Neural progenitor cell (in vitro differentiated cells): Measurements from ENCODE around the gene NCDN. TPM values are rescaled to one million over a fixed set of nuclear protein-coding genes. Genes with fewer than 3 reads are reported as not detected.
A peak's percentile ranks its signal among the peaks of the same experiment; 100 is the strongest.

ENCODE experiments used
- DNase-seq: peaks from one replicate; pipeline ENCODE4 v3.0.0-alpha.2; 2016; ENCODE audit warnings: low spot score
- H2AFZ ChIP-seq: fragments of 200-600 bp; sonication (generic); replicated peaks from 2 replicates; pipeline ENCODE4 v1.6.1; 2016; ENCODE audit warnings: antibody characterized with exemption
- H3F3A ChIP-seq: fragments of 200-600 bp; sonication (generic); 2 replicates; pipeline ENCODE4 v1.6.1; 2016; ENCODE audit warnings: antibody characterized with exemption, low read depth
- H3K27ac ChIP-seq: fragments of 200-600 bp; sonication (generic); 2 replicates; pipeline ENCODE4 v1.5.1; 2016; ENCODE audit warnings: mild to moderate bottlenecking
- H3K27me3 ChIP-seq: fragments of 200-600 bp; sonication (generic); 2 replicates; pipeline ENCODE4 v1.6.1; 2016; ENCODE audit warnings: mild to moderate bottlenecking, moderate library complexity
- H3K36me3 ChIP-seq: fragments of 200-600 bp; sonication (generic); 2 replicates; pipeline ENCODE4 v1.5.1; 2016
- H3K4me1 ChIP-seq: fragments of 200-600 bp; sonication (generic); 2 replicates; pipeline ENCODE4 v1.6.1; 2016; ENCODE audit warnings: mixed run types
- H3K4me2 ChIP-seq: fragments of 200-600 bp; sonication (generic); 2 replicates; pipeline ENCODE4 v1.6.1; 2016
- H3K4me3 ChIP-seq: fragments of 200-600 bp; sonication (generic); 2 replicates; pipeline ENCODE4 v1.5.1; 2016
- H3K79me2 ChIP-seq: fragments of 200-600 bp; sonication (generic); 2 replicates; pipeline ENCODE4 v1.6.1; 2016; ENCODE audit warnings: low read depth
- H3K9ac ChIP-seq: fragments of 200-600 bp; sonication (generic); 2 replicates; pipeline ENCODE4 v1.6.1; 2016
- H3K9me3 ChIP-seq: fragments of 200-600 bp; sonication (generic); 2 replicates; pipeline ENCODE4 v1.5.1; 2016; ENCODE audit warnings: low read depth
- H4K20me1 ChIP-seq: fragments of 200-600 bp; sonication (generic); 2 replicates; pipeline ENCODE4 v1.6.1; 2016; ENCODE audit warnings: low read depth
- H3K27ac Mint-ChIP-seq: 3 replicates; pipeline ENCODE4 v1.8.0; 2021; ENCODE audit warnings: mixed read lengths
- H3K27me3 Mint-ChIP-seq: 2 replicates; pipeline ENCODE4 v1.8.0; 2022; ENCODE audit warnings: low read depth, mild to moderate bottlenecking, inconsistent platforms, moderate library complexity, mixed read lengths; ENCODE audit not compliant: insufficient read depth
- H3K36me3 Mint-ChIP-seq: 3 replicates; pipeline ENCODE4 v1.8.0; 2021; ENCODE audit warnings: mixed read lengths
- H3K4me1 Mint-ChIP-seq: 3 replicates; pipeline ENCODE4 v1.8.0; 2021; ENCODE audit warnings: mixed read lengths
- H3K4me3 Mint-ChIP-seq: 3 replicates; pipeline ENCODE4 v1.8.0; 2021; ENCODE audit warnings: mild to moderate bottlenecking, moderate library complexity, mixed read lengths
- H3K9me3 Mint-ChIP-seq: 3 replicates; pipeline ENCODE4 v1.8.0; 2020; ENCODE audit warnings: mixed read lengths
- CTCF ChIP-seq: fragments of 200-600 bp; sonication (generic); IDR thresholded peaks from 2 replicates; pipeline ENCODE4 v1.5.1; 2017; ENCODE audit warnings: antibody characterized with exemption, mild to moderate bottlenecking
- EZH2 ChIP-seq: fragments of 200-600 bp; sonication (generic); IDR thresholded peaks from 2 replicates; pipeline ENCODE4 v1.6.1; 2017; ENCODE audit warnings: antibody characterized with exemption, mild to moderate bottlenecking, moderate library complexity
- EZH2phosphoT487 ChIP-seq: fragments of 200-600 bp; sonication (generic); IDR thresholded peaks from 2 replicates; pipeline ENCODE4 v1.6.1; 2017; ENCODE audit warnings: antibody characterized with exemption
- total RNA-seq: library from RNA; depleted of rRNA; stranded (reverse); fragments of >200 nt; gene quantifications from 2 replicates; pipeline ENCODE4 v1.2.3, GENCODE V29; 2015; ENCODE audit warnings: low replicate concordance

NCDN gene
- total RNA-seq, 1 donor from 2014 or later: 5.8 TPM

DNA sequence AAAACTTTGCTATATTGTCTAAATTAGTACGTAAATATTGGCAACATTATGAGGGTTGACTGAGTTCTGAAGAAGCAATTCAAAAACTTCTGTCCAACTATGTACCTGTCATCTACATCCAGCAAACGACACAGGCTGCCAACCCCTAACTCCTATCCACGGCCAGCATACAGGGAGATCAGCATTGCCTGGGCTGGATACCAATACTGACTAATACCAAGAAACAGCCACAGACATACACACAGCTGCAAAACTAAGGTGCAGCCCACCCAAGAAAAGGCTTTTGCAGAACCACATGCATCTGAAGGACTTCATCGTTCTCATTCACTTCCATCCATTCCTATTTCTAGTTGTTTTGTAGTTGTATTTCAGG lies 2.4 kb upstream of the NCDN start:
- TF ChIP-seq EZH2: no peak
- no peak for TF ChIP-seq EZH2phosphoT487
- TF ChIP-seq CTCF: no peak
- H3K4me1 ChIP-seq: peaks cover 26% of the 10 kb centered on the region
- H3K27ac Mint-ChIP-seq: no peak overlapping the region
- H3K4me2 ChIP-seq: peak overlapping the region; percentile 98
- no peak overlapping the region for H2AFZ ChIP-seq
- no peak for DNase-seq
- peak overlapping the region; percentile 4 for H3K9ac ChIP-seq
- no peaks in the 10 kb centered on the region for H3K9me3 Mint-ChIP-seq
- H3K27me3 Mint-ChIP-seq: peaks cover 3% of the 10 kb centered on the region
- H3K9me3 ChIP-seq: no peaks in the 10 kb centered on the region
- peaks cover 48% of the 10 kb centered on the region for H4K20me1 ChIP-seq
- H3K36me3 ChIP-seq: peaks cover 8% of the 10 kb centered on the region
- H3F3A ChIP-seq: peaks cover 32% of the 10 kb centered on the region
- peaks cover 60% of the 10 kb centered on the region for H3K79me2 ChIP-seq
- no peaks in the 10 kb centered on the region for H3K27me3 ChIP-seq
- H3K36me3 Mint-ChIP-seq: peaks cover 16% of the 10 kb centered on the region
- H3K27ac ChIP-seq: no peak overlapping the region
- peak overlapping the region; percentile 11 for H3K4me3 Mint-ChIP-seq
- H3K4me3 ChIP-seq: peak overlapping the region; percentile 97
- peaks cover 33% of the 10 kb centered on the region for H3K4me1 Mint-ChIP-seq

GRCh38 chr1:35555601-35556477 lies 1.8 kb upstream of the NCDN start:
- Mint-ChIP-seq H3K27ac (no peak overlapping the region), H3K4me1 (peaks cover 33% of the 10 kb centered on the region), H3K4me3 (peak overlapping the region; percentile 98), H3K27me3 (peaks cover 3% of the 10 kb centered on the region), H3K36me3 (peaks cover 16% of the 10 kb centered on the region), H3K9me3 (no peaks in the 10 kb centered on the region)
- Histone ChIP-seq H3K27me3 (no peaks in the 10 kb centered on the region), H3K9ac (peak overlapping the region; percentile 83), H2AFZ (no peak overlapping the region), H3K36me3 (peaks cover 4% of the 10 kb centered on the region), H4K20me1 (peaks cover 45% of the 10 kb centered on the region), H3K4me2 (peak overlapping the region; percentile 98), H3K9me3 (no peaks in the 10 kb centered on the region), H3K79me2 (peaks cover 57% of the 10 kb centered on the region), H3K27ac (no peak overlapping the region), H3K4me1 (peaks cover 26% of the 10 kb centered on the region), H3F3A (peaks cover 30% of the 10 kb centered on the region), H3K4me3 (peak overlapping the region; percentile 97)
- TF ChIP-seq EZH2: no peak
- no peak for TF ChIP-seq EZH2phosphoT487
- no peak for TF ChIP-seq CTCF
- DNase-seq: no peak

DNA sequence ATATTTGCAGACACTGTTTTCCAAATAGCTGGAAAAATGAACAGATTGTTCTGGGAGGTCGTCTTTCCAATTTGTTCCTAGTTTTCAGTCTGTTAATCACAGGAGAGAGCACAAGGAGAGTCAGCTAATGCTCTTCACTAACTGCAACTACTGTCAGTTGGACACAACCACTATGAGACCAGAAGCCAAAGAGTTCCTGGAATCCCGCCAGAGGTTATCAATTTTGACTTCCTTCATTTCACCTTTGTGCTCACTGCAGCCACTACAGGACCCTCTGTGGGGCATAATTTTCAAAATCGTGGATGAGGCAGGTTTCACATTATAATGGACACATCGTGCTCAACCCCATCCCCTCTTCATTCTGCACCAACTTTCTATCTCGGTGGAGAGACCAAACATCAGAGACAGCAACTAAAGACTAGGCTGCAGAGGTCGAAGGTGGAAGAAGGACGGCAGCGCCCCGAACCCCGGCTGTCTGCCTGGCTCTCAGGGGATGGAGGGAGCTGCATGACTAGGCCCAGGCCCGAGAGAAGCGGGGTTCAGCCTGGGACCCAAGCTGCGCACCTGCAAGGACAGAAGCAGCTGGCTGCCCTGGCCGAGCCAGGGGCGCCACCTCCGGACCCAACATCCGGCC lies 998 bp upstream of the NCDN start:
- Histone ChIP-seq H3K9ac (peak overlapping the region; percentile 83), H4K20me1 (peaks cover 45% of the 10 kb centered on the region), H3F3A (peaks cover 30% of the 10 kb centered on the region), H3K27me3 (no peaks in the 10 kb centered on the region), H3K4me1 (peaks cover 26% of the 10 kb centered on the region), H2AFZ (peak overlapping the region; percentile 97), H3K79me2 (peaks cover 49% of the 10 kb centered on the region), H3K9me3 (no peaks in the 10 kb centered on the region), H3K4me2 (peak overlapping the region; percentile 98), H3K27ac (no peak overlapping the region), H3K4me3 (peak overlapping the region; percentile 97), H3K36me3 (no peaks in the 10 kb centered on the region)
- Mint-ChIP-seq H3K9me3 (no peaks in the 10 kb centered on the region), H3K4me3 (peak overlapping the region; percentile 98), H3K36me3 (peaks cover 15% of the 10 kb centered on the region), H3K27ac (peak overlapping the region; percentile 83), H3K27me3 (peaks cover 3% of the 10 kb centered on the region), H3K4me1 (peaks cover 37% of the 10 kb centered on the region)
- no peak for TF ChIP-seq EZH2
- TF ChIP-seq EZH2phosphoT487: no peak
- no peak for TF ChIP-seq CTCF
- DNase-seq: no peak
